Large intestine (tissue), 3 donors: Measurements from ENCODE around the gene P2RY8. TPM values are rescaled to one million over a fixed set of nuclear protein-coding genes. Genes with fewer than 3 reads are reported as not detected.
"Not testable (repeated sequence)": the region's sequence is repeated elsewhere in the genome, so short reads cannot be mapped to it uniquely, and the experiment has no call there.

Experiments used
- DNase-seq, 2 donors: peaks; one replicate each; pipeline versions ENCODE4 v3.0.0 to v3.0.0-alpha.2; 2013
- H3K27ac ChIP-seq: one replicate; pipeline ENCODE4 v1.5.1; 2013; ENCODE audit warnings: low read length
- H3K27me3 ChIP-seq: 2 replicates; pipeline ENCODE4 v1.6.1; 2013; ENCODE audit warnings: low read length; ENCODE audit not compliant: control insufficient read depth, insufficient read depth
- H3K36me3 ChIP-seq: 2 replicates; pipeline ENCODE4 v1.6.1; 2013; ENCODE audit warnings: low read length; ENCODE audit not compliant: control insufficient read depth, insufficient read depth
- H3K4me1 ChIP-seq: one replicate; pipeline ENCODE4 v1.6.1; 2013; ENCODE audit warnings: low read length; ENCODE audit not compliant: control insufficient read depth, insufficient read depth
- H3K4me3 ChIP-seq: one replicate; pipeline ENCODE4 v1.5.1; 2013; ENCODE audit warnings: low read length
- H3K9me3 ChIP-seq: one replicate; pipeline ENCODE4 v1.6.1; 2013; ENCODE audit warnings: mild to moderate bottlenecking, low read depth, low read length, moderate library complexity; ENCODE audit not compliant: control insufficient read depth
- WGBS: methylation state at CpG from one replicate; pipeline ENCODE4 v1.1.5; 2013; ENCODE audit warnings: low lambda C conversion rate; ENCODE audit not compliant: insufficient coverage; 5-methylcytosine and 5-hydroxymethylcytosine counted together
- polyA plus RNA-seq: library from polyadenylated mRNA; unstranded; fragments of 120-200 nt; gene quantifications from one replicate; pipeline ENCODE4 v1.2.1, GENCODE V29; 2013

The P2RY8 gene
- polyA plus RNA-seq, 1 donor = 1.6 TPM

DNA sequence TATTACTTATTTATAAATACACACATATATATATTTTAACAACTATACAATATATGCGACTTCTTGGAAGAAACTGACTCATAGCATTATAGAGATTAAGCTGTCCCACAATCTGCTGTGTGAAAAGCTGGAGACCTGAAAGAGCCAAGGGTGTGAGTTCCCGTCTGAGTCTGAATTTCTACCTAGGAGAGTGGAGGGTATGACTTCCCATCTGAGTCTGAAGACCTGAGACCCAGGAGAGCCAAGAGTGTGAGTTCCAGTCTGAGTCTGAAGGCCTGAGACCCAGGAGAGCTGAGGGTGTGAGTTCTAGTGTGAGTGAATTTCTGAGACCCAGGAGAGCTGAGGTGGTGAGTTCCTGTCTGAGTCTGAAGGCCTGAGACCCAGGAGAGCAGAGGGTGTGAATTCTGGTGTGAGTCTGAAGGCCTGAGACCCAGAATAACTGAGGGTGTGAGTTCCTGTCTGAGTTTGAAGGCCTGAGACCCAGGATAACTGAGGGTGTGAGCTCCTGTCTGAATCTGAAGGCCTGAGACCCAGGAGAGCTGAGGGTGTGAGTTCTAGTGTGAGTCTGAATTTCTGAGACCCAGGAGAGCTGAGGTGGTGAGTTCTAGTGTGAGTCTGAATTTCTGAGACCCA, 8.9 kb upstream of the P2RY8 start:
- Histone ChIP-seq H3K4me1 (no peaks in the 10 kb centered on the region), H3K27me3 (no peaks in the 10 kb centered on the region), H3K36me3 (no peaks in the 10 kb centered on the region), H3K27ac (no peak overlapping the region), H3K4me3 (no peak overlapping the region), H3K9me3 (no peaks in the 10 kb centered on the region)
- DNase-seq = no peak
- no CpG with 5 or more reads among the region's 2 CpGs for WGBS

DNA sequence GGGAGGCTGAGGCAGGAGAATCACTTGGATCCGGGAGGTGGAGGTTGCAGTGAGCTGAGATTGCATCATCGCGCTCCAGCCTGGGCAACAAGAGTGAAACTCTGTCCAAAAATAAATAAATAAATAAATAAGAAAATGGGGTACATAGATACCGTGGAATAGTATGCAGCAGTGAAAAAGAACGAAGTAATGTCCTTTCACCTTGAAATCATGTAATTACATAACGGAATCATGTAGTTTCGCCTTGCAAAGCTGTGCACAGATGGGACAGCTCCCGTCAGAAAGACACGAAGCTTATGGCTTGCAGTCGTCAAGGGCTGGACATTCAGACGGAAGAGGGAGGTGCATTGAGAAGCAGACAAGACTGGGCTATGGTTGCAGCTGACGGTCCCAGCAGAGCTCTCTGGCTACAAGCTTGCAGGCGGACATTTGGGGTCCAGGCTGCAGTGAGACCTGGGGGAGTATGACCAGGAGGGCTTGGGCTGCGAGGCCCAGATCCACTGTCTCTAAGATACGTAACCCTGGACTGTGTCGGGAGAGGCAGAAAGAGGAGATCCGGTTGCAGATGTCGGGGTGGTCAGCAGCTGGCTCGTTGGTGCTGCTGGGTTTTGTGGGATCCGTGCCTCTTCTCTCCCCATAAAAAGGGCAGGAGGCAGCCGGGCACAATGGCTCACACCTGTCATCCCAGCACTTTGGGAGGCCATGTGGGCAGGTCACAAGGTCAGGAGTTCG, 6.2 kb upstream of the P2RY8 start:
- 100% methylated on average over 3 of the region's 22 CpGs for WGBS
- no peaks in the 10 kb centered on the region for H3K4me1 ChIP-seq
- no peak for DNase-seq

DNA sequence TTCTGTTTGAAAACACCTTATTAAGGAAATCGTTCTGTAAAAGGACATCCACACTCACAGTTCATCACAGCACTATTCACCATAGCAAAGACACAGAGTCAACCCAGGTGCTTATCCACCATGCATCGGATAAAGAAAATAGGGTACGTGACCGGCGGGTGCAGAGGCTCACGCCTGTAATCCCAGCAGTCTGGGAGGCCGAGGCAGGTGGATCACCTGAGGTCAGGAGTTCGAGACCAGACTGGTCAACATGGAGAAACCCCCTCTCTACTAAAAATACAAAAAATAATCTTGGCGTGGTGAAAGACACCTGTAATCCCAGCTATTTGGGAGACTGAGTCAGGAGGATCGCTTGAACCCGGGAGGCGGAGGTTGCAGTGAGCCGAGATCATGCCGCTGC, 2.2 kb upstream of the P2RY8 start:
- not testable (repeated sequence) for H3K27ac ChIP-seq, DNase-seq, H3K36me3 ChIP-seq, H3K9me3 ChIP-seq, H3K4me1 ChIP-seq, H3K27me3 ChIP-seq, H3K4me3 ChIP-seq
- WGBS = 80% methylated on average over 1 of the region's 14 CpGs

More for the DNA sequence above, 6.2 kb upstream of the P2RY8 start:
- no peaks in the 10 kb centered on the region for H3K36me3 ChIP-seq
- H3K9me3 ChIP-seq = no peaks in the 10 kb centered on the region
- H3K27me3 ChIP-seq = no peaks in the 10 kb centered on the region
- no peak overlapping the region for H3K4me3 ChIP-seq
- H3K27ac ChIP-seq = no peak overlapping the region

DNA sequence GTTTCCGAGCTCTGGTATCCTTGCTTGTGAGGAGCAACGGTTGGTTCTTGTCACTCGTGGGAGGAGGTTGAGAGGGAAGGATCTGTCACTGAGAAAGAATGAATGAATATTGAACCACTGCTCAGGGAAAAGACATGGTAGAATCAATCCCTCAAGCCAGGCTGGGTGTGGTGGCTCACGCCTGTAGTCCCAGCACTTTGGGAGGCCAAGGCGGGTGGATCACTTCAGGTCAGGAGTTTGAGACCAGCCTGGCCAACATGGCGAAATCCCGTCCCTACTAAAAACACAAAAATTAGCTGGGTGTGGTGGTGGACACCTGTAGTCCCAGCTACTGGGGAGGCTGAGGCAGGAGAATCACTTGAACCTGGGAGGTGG, 718 bp upstream of the P2RY8 start:
- H3K4me1 ChIP-seq, H3K36me3 ChIP-seq, H3K27me3 ChIP-seq, H3K9me3 ChIP-seq, DNase-seq, H3K4me3 ChIP-seq, H3K27ac ChIP-seq: not testable (repeated sequence)
- no CpG with 5 or more reads among the region's 7 CpGs for WGBS

DNA sequence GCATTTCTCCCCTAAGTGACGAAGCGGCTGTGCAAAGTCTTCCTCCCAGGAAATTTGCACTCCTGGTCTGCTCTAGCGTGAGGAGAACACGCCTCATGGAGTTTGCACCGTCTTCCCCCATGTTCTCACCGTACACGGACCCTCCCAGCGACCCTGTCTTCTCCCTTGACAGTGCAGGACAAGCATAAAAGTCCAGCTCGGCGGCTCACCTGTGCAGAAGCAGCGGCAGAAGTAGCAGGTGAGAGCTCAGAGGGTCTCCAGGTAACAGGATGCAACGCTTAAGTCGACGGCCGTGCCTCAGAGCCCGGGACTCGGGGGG, 314 bp downstream of the P2RY8 start:
- DNase-seq = no peak
- Histone ChIP-seq H3K9me3 (no peaks in the 10 kb centered on the region), H3K4me3 (peak overlapping the region; percentile 18), H3K36me3 (no peaks in the 10 kb centered on the region), H3K27ac (no peak overlapping the region), H3K27me3 (no peaks in the 10 kb centered on the region), H3K4me1 (no peaks in the 10 kb centered on the region)
- WGBS = no CpG with 5 or more reads among the region's 17 CpGs

DNA sequence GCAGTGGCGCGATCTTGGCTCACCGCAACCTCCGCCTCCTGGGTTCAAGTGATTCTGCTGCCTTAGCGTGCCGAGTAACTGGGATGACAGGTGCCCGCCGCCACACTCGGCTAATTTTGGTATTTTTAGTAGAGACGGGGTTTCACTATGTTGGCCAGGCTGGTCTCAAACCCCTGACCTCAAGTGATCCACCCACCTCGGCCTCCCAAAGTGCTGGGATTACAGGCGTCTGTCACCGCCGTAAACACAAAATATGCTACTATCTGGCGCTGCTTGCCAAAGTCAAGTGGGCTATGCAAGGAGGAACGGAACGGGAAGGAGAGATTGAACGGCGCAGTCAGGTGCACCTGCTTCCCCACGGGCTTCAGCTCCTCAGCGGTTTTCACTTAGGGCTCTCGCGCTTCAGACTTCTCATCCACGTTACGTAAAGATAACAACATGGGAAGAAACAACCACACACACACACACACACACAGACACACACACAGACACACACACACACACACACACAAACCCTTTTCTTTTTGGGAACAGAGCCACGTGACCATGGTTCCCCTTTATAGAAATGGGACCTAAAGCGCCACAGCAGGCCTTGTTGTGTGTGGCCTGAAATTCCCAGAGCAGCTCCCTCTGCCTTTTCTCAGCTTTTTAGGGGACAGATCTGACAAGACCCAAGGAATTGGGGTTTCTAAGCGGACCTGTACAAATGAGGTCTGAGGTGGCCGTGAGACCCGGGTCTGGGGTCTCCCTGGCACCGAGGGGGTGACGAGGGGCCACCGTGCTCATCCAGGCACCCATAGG, 1.5 kb downstream of the P2RY8 start:
- WGBS = 81% methylated on average over 5 of the region's 33 CpGs
- no peak for DNase-seq
- H3K4me3 ChIP-seq = no peak overlapping the region

DNA sequence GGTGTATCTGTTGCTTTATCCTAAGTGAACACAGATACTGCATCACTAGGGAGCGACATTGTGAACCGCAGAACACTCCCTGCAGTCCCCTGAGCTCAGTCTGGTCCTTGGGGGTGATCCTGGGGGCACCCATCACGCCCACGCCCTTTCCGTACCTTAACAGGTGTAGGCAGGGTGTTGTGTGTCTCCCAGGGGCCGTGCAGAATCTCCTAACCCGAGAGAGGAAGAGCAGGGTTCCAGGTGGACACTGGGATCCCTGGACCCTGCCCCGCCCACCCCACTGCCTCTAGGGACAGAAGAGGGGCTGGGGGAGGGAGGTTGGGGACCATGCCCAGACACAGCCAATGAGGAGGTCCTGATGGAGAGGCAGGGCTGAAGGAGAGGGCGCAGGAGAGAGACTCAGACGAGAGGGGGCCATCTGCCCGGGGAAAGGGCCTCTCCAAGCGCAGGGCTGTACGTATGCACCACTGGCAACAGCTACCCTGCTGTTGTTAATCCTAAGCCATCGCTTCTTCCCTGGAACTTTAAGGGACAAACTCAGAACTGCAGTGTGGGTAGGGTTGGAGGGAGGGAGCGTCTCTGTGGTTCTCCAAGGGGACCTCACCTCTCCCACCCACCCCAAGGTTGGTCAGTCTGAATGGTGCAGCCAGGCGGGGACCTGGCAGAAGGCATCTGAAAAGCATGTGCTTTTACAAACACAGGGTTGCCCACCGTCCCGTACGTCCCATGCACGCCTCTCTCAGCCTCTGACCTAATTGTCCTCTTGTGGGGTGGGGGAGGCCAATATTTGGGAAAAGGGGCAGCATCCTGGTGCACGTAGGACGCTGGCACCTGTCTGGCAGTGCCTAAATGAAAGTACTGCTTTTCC, 2.5 kb downstream of the P2RY8 start:
- H3K9me3 ChIP-seq = no peaks in the 10 kb centered on the region
- DNase-seq = no peak
- no peaks in the 10 kb centered on the region for H3K4me1 ChIP-seq
- WGBS = no CpG with 5 or more reads among the region's 22 CpGs
- no peak overlapping the region for H3K4me3 ChIP-seq
- no peak overlapping the region for H3K27ac ChIP-seq
- no peaks in the 10 kb centered on the region for H3K36me3 ChIP-seq
- no peaks in the 10 kb centered on the region for H3K27me3 ChIP-seq

More for the DNA sequence above, 1.5 kb downstream of the P2RY8 start:
- no peaks in the 10 kb centered on the region for H3K27me3 ChIP-seq
- no peaks in the 10 kb centered on the region for H3K4me1 ChIP-seq
- peak overlapping the region; percentile 33 for H3K27ac ChIP-seq
- H3K9me3 ChIP-seq = no peaks in the 10 kb centered on the region
- no peaks in the 10 kb centered on the region for H3K36me3 ChIP-seq

DNA sequence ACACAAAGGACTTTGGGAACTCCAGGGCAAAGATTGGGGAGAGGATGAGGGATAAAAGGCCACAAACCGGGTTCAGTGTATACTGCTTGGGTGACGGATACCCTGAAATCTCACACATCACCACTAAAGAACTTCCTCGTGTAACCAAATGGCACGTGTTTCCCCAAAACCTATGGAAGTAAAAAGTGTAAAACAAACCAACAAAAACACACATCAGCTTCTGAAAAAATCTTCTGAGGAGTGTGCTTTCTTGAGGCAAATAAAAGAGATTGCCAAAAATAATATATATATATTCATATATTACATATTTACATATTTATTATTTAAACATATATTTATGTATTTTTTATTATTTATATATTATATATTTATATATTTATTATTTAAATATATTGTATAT, 3.9 kb downstream of the P2RY8 start:
- no peaks in the 10 kb centered on the region for H3K9me3 ChIP-seq
- H3K4me3 ChIP-seq = no peak overlapping the region
- no peaks in the 10 kb centered on the region for H3K27me3 ChIP-seq
- no CpG with 5 or more reads among the region's 4 CpGs for WGBS
- H3K27ac ChIP-seq = no peak overlapping the region
- H3K36me3 ChIP-seq = no peaks in the 10 kb centered on the region
- DNase-seq = no peak
- H3K4me1 ChIP-seq = no peaks in the 10 kb centered on the region

DNA sequence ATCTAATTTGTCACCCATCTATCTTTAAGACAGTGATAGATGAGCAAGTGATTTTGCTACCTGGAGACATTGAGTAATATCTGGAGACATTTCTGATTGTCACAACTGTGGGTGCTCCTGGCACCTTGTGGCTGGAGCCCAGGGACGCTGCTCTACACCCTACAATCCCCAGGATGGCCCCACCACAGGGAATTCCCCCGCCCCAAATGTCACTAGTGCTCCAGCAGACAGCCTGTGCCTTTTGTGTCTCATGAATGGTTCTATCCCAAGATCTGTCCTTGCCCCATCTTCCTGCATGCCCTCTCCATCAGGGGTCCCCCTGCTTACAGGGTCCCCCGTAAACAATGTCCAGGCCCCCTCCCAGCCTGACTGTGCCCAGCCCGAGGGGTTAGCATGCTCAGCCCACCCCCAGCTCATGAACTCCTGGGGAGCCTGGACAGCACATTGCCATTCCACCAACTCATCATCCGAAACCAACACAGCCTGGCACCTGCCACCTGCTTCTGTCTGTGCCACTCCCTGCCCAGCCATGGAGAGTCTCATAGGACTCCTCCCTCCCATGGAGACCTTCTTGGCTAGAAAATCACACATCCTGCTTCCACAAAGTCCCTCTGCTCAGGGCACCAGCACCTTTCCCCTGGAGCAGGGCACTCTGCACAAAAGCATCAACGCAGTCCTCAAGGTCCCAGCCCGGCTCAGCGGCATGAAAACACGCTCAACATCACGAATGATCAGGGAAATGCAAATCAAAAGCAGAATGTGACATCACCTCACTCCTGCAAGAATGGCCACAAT, 5.7 kb downstream of the P2RY8 start:
- Histone ChIP-seq H3K9me3 (no peaks in the 10 kb centered on the region), H3K4me3 (no peak overlapping the region), H3K36me3 (no peaks in the 10 kb centered on the region), H3K27me3 (no peaks in the 10 kb centered on the region), H3K27ac (no peak overlapping the region), H3K4me1 (no peaks in the 10 kb centered on the region)
- no peak for DNase-seq
- WGBS = 100% methylated on average over 3 of the region's 10 CpGs
